Putamen (tissue), 1 donor: ENCODE results near the gene ZNF576.
"Not testable (repeated sequence)": the region's sequence is repeated elsewhere in the genome, so short reads cannot be mapped to it uniquely, and the experiment has no call there.

ENCODE experiments used
- DNase-seq: peaks from one replicate; pipeline ENCODE4 v3.0.0-alpha.2; 2016; ENCODE audit warnings: low spot score

ZNF576 gene

GRCh38 chr19:43575156-43575950, 21.0 kb upstream of the ZNF576 start, which contains the start of the genes PINLYP and XRCC1:
PINLYP (plus strand) TSS chr19:43575801; CDS start chr19:43577192, 1,391 bp downstream.
XRCC1 (minus strand) TSS chr19:43575527; CDS start chr19:43575458, 69 bp downstream.
- peak; percentile 99 for DNase-seq

GRCh38 chr19:43575955-43576878, 20.2 kb upstream of the ZNF576 start:
- no peak for DNase-seq

DNA sequence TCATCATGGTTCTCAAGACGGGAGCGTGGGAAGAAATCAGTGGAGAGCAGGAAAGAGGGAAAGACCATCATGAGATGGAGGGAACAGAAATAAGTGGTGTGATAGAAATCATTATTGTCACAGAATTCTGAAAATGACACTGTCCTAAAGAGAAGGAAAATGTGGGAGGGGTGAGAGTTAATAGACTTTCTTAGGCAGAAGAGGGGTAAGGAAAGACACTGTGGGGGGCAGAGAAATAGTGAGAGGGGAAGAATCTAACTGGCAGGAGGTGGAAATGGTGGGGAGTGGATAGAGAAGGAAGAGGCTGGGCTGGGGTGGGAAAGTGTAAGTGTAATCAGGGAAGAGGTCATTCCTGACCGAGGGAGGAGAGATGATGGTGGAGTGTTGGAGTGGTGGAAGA, 17.6 kb upstream of the ZNF576 start:
- no peak for DNase-seq

GRCh38 chr19:43581467-43581866, 14.9 kb upstream of the ZNF576 start:
- DNase-seq: no peak

DNA sequence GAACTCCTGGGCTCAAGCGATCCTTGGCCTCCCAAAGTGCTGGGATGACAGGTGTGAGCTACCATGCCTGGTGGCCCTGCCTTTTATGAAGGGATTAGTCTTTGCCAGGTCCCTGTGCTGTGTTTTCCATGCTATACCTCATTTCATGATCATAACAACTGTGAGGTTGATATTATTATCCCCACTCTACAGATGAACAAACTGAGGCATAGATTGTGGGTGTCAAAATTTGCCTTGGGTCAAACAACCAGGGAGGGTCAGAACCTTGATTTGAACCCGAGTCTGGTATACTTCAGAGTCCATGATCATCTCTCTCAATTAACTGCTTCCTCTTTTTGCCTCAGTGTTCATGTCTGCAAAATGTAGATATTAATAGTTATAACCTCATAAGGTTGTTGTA, 13.9 kb upstream of the ZNF576 start:
- DNase-seq: no peak

DNA sequence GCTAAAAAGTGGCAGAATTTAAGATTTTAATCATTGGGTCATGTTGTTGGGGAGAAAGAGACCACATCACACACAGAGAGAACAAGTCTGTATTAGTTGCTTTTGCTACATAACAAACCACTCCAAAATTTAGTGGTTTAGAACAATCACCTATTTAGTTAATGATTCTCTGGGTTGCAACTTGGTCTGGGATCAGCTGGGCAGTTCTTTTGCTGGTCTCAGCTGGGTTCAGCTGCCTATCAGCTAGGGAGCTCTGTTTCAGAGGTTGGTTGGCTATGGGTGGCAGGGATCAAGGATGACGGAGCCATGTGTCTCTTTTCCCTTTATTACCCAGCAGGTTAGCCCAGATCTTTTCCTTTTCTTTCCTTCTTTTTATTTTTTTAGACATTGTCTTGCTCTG, 11.9 kb upstream of the ZNF576 start:
- DNase-seq: no peak

DNA sequence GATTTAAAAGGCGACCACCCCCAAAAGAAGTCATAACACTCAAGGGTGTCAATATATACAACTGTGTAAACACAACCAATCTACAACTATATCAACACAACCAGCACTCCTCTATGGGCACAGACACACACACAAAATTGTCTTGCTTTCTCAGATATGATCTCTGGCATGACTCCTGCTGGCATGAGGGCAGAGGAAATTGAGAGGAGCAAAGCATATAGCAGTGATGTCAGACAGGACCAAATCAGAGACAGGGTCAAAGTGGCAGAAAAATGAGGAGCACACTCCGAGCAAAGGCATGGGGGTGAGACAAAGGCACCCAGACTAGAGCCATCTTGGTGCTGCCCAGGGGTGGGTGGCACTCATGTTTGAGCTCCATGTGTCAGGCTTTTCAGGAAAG, 10.0 kb upstream of the ZNF576 start:
- no peak for DNase-seq

GRCh38 chr19:43587029-43587428, 9.4 kb upstream of the ZNF576 start:
- not testable (repeated sequence) for DNase-seq

- DNase-seq: no peak
These were observed 7.1 kb upstream of the ZNF576 start for GRCh38 chr19:43589277-43589676.

GRCh38 chr19:43589678-43590077, 6.7 kb upstream of the ZNF576 start:
- no peak for DNase-seq

GRCh38 chr19:43591904-43592772, 4.3 kb upstream of the ZNF576 start:
- DNase-seq: no peak

DNA sequence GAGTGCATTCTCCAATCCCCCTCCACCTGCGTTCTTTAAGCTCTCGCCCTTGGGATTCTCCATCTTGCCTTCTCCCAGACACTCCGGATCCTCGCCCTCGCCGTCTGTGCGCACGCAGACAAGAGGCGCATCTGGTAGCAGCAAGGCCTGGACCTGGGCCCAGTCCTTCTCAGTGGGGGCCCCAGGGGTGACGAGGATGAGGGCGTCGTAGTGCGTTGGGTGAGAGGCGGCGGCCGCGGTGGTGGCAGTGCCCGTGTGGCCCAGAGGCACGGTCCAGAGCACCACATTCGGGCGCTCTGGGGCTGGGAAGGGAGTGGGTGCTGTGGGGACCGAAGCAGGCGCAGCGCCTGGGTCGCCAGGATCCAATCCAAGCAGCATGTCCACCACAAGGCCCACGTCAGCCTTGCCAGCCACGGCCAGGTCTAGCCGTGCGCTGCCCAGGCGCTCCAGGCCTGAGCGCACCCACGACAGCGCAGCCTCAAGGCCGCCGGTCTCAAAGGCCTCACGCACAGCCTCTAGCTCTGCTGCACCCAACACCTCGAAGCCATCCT, 3.5 kb upstream of the ZNF576 start:
- no peak for DNase-seq

DNA sequence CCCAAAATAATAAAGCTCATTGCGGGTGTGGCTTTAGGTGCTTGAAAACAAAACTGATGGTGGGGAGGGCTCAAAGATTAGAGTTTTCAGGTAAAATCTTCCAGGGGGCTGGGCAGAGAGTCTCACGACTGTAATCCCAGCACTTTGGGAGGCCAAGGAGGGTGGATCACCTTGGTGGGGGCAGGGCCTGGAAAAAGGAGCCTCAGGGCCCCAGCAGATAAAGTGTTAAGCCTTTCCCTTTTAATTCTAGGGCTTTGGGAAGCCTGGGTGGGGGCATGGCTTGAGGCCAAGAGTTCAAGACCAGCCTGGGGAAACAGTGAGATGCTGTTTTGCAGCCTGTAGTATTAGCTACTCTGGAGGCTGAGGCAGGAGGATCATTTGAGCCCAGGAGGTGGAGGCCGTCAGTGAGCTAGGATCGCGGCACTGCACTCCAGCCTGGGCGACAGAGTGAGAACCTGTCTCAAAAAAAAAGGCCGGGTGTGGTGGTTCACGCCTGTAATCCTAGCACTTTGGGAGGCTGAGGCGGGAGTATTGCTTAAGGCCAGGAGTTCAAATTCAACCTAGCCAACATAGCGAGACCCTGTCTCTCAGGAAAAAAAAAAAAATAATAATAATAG, 2.2 kb upstream of the ZNF576 start:
- no peak for DNase-seq

DNA sequence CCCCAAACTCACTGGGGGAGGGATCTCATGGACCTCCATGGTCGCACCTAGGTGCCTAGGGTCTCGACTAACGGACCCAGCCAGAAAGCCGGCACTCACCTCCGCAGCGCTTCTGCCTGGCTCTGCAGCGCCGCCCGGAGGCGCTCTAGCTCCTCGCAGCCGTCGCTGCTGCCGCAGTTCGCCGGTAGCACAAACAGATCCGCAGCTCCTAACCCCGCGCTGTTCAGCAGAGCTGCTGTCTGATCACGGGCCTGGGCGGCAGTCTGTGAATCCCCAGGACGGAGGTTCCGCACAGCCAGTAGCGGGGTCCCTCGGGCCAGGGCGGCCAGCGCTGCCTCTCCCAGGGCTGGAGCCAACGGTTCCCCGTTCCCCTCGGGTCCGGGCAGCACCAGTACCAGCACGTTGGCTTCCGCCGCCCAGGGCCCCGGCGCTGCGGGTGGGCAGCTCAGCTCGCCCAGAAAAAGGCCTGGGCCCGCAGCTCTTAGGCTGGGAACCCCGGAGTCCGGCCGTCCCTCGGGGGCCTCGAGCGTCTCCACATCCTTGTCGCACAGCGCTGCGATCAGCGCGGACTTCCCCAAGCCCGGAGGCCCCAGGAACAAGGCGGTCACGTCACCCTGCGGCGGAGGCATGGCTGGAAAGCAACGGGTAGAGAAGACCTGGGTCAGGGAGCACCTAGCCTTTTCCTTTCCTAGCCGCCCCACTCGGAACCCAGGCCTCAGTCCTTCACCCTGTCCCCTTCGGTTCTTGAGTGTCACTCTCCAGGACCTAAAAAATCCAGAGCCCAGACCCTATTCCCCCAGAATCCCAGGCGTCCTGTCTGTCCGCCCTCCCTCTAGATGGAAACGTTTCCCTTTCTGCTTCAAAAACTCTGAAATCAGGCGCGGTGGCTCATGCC, 1.4 kb upstream of the ZNF576 start:
- peak; percentile 47 for DNase-seq

GRCh38 chr19:43595605-43595998, 793 bp upstream of the ZNF576 start:
- no peak for DNase-seq

DNA sequence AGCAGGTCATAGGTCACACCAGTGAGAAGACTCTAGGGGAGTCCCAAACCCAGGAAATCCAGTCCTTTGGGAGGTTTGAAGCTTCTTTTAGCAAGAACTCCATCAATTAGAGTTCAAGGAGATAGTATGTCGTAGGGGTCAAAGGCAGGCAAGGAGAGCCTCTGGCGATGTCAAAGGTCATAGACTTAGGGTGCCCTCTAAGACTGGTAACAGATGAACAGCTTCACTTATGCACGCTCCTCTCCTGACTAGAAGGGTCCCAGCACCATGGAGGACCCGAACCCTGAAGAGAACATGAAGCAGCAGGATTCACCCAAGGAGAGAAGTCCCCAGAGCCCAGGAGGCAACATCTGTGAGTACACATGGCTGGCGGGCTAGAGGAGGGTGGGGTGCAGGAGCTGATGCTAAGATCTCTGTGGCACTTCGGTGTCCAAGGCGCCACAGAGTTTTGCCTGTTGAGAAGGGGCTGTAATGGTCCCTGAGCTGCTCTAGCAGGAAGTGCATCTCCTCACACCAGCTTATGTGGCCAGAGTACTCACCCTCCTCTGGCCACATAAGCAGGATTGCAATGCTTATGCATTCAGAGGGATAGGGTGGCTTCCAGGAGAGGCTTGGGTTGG, 557 bp downstream of the ZNF576 start:
- no peak for DNase-seq

DNA sequence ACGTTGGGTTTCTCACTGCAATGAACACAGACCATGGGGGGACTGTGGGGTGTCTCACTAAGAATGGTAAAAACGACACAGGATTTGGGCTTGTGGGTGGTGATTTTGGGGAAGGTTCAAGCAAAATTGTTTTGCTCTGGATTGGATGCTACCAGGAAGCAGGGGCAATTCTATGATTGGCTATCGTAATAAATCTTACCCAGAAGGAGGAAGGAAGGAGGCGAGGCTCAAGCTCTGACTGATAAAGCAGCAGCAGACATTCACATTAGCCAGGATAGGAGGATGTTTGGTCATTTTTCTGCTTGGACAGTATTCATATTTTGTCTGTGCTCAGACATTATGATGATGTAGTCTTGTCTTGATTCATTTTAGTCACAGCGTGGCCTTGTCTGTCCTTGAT, 1.5 kb downstream of the ZNF576 start:
- DNase-seq: no peak

DNA sequence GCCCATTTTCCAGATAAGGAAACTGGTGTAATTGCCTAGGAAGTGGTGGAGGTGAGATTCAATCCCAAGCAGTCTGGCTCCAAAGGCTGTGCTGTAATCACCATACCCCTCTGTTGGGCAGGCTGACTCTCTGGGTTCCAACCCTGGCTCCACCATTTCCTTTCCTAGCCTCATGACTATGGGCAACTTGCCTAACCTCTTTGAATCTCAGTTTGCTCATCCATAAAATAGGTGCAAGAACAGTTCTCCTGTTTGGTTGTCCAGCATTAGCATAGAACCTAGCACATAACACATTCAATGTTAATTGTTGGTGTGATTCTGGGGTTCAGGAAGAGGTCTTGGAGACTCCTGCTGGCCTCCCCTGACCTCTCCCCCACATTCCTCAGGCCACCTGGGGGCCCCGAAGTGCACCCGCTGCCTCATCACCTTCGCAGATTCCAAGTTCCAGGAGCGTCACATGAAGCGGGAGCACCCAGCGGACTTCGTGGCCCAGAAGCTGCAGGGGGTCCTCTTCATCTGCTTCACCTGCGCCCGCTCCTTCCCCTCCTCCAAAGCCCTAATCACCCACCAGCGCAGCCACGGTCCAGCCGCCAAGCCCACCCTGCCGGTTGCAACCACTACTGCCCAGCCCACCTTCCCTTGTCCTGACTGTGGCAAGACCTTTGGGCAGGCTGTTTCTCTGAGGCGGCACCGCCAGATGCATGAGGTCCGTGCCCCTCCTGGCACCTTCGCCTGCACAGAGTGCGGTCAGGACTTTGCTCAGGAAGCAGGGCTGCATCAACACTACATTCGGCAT, 2.2 kb downstream of the ZNF576 start:
- DNase-seq: no peak
